GM06990 (cell line): ENCODE data around the gene PCDH17.

Source experiments
- DNase-seq: peaks from one replicate; pipeline ENCODE4 v3.0.0-alpha.2; 2011; ENCODE audit not compliant: insufficient read length; ENCODE audit errors: extremely low read depth
- H3K27me3 ChIP-seq: replicated peaks from 2 replicates; pipeline ENCODE4 v1.6.0; 2011; ENCODE audit warnings: low read length; ENCODE audit not compliant: control insufficient read depth, insufficient read depth
- H3K36me3 ChIP-seq: 2 replicates; pipeline ENCODE4 v1.5.1; 2011; ENCODE audit warnings: low read length; ENCODE audit not compliant: control insufficient read depth, insufficient read depth
- H3K4me3 ChIP-seq: replicated peaks from 2 replicates; pipeline ENCODE4 v1.5.1; 2011; ENCODE audit warnings: low read depth, mild to moderate bottlenecking, control low read depth, low read length
- TF ChIP-seq, protein P1 (sequence below): IDR thresholded peaks from 2 replicates; pipeline ENCODE4 v1.5.1; 2011; ENCODE audit warnings: low read length, control low read depth, mild to moderate bottlenecking, inconsistent platforms; ENCODE audit not compliant: insufficient read depth, poor library complexity, severe bottlenecking

Gene PCDH17

DNA sequence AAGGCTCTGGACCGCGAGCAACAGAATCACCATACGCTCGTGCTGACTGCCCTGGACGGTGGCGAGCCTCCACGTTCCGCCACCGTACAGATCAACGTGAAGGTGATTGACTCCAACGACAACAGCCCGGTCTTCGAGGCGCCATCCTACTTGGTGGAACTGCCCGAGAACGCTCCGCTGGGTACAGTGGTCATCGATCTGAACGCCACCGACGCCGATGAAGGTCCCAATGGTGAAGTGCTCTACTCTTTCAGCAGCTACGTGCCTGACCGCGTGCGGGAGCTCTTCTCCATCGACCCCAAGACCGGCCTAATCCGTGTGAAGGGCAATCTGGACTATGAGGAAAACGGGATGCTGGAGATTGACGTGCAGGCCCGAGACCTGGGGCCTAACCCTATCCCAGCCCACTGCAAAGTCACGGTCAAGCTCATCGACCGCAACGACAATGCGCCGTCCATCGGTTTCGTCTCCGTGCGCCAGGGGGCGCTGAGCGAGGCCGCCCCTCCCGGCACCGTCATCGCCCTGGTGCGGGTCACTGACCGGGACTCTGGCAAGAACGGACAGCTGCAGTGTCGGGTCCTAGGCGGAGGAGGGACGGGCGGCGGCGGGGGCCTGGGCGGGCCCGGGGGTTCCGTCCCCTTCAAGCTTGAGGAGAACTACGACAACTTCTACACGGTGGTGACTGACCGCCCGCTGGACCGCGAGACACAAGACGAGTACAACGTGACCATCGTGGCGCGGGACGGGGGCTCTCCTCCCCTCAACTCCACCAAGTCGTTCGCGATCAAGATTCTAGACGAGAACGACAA lies 1.8 kb downstream of the PCDH17 start:
- no peaks in the 10 kb centered on the region for H3K36me3 ChIP-seq

DNA sequence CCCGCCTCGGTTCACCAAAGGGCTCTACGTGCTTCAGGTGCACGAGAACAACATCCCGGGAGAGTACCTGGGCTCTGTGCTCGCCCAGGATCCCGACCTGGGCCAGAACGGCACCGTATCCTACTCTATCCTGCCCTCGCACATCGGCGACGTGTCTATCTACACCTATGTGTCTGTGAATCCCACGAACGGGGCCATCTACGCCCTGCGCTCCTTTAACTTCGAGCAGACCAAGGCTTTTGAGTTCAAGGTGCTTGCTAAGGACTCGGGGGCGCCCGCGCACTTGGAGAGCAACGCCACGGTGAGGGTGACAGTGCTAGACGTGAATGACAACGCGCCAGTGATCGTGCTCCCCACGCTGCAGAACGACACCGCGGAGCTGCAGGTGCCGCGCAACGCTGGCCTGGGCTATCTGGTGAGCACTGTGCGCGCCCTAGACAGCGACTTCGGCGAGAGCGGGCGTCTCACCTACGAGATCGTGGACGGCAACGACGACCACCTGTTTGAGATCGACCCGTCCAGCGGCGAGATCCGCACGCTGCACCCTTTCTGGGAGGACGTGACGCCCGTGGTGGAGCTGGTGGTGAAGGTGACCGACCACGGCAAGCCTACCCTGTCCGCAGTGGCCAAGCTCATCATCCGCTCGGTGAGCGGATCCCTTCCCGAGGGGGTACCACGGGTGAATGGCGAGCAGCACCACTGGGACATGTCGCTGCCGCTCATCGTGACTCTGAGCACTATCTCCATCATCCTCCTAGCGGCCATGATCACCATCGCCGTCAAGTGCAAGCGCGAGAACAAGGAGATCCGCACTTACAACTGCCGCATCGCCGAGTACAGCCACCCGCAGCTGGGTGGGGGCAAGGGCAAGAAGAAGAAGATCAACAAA lies 2.6 kb downstream of the PCDH17 start:
- TF ChIP-seq, protein P1, sequence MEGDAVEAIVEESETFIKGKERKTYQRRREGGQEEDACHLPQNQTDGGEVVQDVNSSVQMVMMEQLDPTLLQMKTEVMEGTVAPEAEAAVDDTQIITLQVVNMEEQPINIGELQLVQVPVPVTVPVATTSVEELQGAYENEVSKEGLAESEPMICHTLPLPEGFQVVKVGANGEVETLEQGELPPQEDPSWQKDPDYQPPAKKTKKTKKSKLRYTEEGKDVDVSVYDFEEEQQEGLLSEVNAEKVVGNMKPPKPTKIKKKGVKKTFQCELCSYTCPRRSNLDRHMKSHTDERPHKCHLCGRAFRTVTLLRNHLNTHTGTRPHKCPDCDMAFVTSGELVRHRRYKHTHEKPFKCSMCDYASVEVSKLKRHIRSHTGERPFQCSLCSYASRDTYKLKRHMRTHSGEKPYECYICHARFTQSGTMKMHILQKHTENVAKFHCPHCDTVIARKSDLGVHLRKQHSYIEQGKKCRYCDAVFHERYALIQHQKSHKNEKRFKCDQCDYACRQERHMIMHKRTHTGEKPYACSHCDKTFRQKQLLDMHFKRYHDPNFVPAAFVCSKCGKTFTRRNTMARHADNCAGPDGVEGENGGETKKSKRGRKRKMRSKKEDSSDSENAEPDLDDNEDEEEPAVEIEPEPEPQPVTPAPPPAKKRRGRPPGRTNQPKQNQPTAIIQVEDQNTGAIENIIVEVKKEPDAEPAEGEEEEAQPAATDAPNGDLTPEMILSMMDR = no peak
- H3K27me3 ChIP-seq = no peaks in the 10 kb centered on the region
- no peaks in the 10 kb centered on the region for H3K36me3 ChIP-seq

More for the DNA sequence above, 1.8 kb downstream of the PCDH17 start:
- Histone ChIP-seq H3K27me3 (no peaks in the 10 kb centered on the region), H3K4me3 (no peak overlapping the region)
- DNase-seq = no peak
- TF ChIP-seq, protein P1 = no peak

DNA sequence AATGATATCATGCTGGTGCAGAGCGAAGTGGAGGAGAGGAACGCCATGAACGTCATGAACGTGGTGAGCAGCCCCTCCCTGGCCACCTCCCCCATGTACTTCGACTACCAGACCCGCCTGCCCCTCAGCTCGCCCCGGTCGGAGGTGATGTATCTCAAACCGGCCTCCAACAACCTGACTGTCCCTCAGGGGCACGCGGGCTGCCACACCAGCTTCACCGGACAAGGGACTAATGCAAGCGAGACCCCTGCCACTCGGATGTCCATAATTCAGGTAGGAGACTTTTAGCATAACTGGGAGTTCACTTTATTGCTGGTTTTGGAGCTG lies 3.3 kb downstream of the PCDH17 start:
- TF ChIP-seq, protein P1 = no peak
- Histone ChIP-seq H3K4me3 (no peak overlapping the region), H3K36me3 (no peaks in the 10 kb centered on the region), H3K27me3 (no peaks in the 10 kb centered on the region)
- no peak for DNase-seq

More for the DNA sequence above, 2.6 kb downstream of the PCDH17 start:
- no peak overlapping the region for H3K4me3 ChIP-seq
- DNase-seq = no peak

DNA sequence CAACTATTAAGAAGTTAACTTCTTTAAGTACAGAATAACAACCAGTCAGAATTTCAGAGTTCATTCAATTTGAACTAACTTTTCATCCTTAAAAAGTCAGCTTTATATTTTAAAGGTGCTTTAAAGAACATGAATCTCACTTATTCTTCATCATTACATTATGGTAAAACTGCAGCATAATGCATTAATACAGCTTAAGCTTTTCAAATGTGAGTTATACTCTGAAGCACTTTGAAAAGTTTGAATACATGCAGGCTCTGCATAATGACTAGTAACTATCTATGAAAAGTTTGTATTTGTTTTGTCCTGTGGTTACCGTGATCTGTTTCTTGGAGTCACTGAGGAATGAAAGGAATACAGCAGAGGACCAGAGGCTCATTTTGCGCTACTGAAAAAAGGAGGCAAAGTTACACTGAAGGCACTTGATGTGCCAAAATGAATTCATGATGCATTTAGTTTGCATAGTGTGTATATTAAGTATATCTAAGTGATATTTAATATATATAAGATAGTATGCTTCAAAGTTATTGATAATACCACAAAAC lies 4.1 kb downstream of the PCDH17 start:
- H3K4me3 ChIP-seq = no peak overlapping the region
- DNase-seq = no peak
- TF ChIP-seq, protein P1 = no peak
- H3K36me3 ChIP-seq = no peaks in the 10 kb centered on the region
- no peaks in the 10 kb centered on the region for H3K27me3 ChIP-seq

DNA sequence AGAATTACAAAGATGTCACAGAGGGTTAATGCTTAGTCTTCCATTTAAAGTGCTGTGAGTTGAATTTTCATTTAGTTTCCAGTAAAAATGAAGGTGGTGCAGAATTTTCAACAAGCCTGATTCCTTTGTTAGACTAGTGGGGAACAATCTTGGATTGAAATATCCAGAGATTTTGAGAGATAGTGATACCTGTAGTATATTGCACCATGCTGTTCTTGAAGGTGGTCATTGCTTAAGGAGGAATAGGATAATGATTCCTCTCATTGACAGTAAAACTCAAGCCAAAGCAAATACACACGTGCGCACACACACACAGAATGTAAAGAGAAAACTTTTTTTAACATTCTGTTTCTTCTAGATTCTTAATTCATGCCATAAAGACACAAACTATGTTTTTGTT lies 5.3 kb downstream of the PCDH17 start:
- Histone ChIP-seq H3K36me3 (no peaks in the 10 kb centered on the region), H3K4me3 (no peak overlapping the region), H3K27me3 (no peaks in the 10 kb centered on the region)
- no peak for DNase-seq
- TF ChIP-seq, protein P1 = no peak
